Globus pallidus (tissue), 1 donor: Measurements from ENCODE around the gene ITGAX.

Source experiments
- DNase-seq: peaks from one replicate; pipeline ENCODE4 v3.0.0-alpha.2; 2015; ENCODE audit warnings: low spot score

ITGAX gene

DNA sequence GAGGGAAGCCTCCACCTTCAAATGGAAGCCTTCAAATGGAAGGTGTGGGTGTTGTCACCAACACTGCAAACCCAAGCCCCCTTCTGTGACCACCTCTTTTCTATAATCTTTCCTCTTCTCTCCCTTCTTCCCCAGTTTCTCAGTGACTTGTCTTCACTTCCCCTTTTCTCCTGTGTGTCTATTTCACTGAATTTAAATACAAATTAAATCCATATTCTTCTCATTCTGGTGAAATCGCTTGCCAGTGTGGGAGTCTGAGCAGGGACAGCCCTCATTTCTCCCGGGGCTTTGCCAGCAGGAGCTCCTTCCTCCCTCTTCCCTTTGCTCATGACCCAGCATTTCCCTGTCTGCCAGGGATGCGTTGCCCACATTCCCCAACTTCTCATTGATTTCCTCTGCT, 6.4 kb upstream of the ITGAX start:
- no peak for DNase-seq

DNA sequence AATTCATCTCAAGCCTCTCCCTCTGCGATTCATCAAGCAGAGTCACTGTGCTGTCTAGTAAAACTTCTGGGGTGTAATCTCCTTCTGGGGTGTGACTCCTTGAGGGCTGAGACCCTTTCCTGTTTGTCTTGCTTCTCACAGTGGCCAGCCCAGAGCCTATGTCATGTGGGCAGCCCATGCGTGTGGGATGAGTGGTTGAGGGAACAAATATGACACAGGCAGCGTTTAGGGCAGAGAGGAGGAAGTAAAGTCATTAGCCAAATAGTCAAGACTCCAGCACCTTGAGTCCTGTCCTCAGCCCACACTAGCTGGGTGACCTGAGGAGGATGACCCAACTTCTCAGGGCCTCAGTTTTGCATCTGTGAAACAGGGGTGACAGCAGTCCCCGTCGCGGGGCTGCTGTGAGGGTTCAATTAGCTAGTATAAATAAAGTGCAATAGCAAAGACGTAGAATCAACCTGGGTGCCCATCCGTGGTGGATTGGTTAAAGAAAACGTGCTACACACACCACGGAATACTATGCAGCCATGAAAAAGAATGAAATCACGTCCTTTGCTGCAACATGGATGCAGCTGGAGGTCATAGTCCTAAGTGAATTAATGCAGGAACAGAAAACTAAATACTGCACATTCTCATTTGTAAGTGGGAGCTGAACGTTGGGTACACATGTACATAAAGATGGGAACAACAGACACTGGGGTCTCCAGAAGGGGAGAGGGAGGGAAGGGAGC, 4.5 kb upstream of the ITGAX start:
- DNase-seq = peak; percentile 26

DNA sequence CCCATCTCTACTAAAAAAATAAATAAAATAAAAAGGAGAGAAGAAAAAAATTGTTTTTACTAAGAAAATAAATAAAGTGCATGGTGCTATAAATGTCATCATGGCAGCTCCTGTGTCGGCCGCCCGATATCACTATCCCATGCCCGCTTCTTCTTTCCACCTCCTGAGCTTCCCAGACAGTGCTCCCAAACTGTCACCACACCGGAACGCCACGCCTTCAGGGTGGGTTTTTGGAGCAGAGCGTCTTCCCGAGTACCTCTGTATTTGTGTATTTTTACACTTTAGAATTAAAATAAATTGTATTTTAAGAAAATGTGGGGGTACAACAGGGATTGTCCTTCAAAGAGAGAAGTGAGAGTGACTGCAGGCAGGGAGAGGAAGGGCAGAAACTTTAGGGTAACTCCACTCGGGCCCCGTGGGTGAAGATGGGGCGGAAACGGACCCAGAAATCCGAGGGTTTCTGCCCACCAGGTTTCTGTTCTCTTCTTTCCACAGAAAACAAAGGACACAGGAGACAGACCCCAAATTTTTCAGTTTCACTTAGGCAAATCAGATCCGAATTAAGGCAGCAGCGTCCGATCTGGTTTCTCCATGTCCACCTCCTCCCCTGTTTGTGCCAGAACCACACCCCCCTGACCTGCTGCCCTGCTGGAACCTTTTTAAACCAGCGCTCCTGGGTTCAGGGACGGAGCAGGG, 3.6 kb upstream of the ITGAX start:
- DNase-seq = peak; percentile 21

DNA sequence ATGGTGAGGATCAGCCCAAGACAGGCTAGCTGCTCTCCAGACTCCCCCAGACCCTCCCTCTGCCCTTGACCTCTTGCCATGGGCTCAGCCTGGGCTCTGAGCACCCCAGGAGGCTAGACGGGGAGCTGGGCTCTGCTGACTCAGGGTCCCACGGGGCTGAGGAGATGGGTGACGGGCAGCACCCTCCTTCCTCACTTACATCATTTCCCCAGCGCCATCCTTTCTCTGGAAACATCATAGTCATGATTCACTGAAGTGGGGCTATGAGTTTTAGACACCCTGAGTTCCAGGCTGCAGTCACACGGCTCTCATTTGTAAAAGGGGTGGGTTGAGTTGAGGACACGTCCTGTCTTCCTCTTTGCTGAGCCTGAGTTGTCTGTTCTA, 3.0 kb upstream of the ITGAX start:
- peak; percentile 29 for DNase-seq

DNA sequence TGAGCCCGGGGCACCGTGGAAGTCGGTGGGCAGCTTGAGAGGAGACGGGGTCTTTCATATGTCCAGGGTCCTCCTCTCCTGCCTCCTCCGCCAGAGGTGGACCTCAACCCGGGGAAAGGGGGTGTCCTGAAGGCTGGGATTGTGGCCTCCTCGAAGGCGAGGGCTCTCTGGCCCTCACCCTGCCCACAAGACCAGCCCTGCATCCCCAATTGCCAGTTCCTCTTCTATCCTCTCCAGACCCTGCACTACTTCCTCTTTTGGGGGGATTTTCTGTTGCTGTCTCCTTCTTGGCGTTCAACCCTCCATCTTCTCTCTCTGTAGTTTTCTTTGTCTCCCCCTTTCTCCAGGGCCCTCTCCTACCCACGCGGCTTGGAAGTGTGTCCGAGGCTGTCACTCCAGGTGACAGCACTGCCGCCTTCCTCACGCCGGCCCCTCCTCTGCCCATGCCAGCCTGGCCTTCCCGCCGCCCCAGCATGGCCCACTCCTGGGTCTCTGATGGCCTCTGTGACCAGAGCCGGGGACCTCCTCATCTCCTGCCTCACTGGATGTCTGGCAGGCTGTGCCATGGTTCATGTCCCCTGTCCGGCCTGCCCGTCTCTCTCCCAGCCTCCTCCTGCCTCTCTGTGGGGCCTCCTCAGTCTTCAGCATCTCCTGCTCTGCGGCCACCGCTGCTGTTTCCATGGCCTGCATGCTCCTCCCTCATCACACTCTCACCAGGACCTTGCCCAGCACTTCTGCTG, 2.4 kb upstream of the ITGAX start:
- peak; percentile 44 for DNase-seq

DNA sequence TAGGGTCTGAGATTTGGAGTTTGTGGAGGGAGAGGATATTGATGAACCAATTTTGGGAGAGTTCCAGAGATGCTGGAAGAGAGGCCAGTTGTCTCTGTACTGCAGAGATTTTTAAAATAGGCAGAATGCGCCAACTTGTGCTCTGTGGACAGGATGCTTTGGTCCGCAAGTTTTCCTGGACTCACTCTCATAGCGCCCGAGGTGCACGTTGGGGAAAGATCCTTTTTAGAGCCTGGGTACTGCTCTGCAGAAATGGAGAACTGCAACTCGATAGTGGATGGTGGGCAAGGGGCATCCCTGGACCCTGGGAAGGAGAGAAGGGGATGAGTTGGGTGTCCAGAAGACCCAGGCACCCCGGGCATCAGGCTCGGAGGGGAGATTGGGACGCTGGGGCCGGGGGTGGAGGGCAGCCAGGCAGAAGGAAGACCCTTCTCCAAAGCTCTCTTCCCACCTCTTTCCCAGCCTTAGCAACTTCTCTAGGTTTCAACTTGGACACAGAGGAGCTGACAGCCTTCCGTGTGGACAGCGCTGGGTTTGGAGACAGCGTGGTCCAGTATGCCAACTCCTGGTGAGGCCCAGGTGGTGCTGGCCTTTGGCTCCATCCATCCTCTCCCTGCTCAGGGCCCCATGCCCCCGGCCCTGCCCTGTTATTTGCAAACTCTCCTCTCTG, 590 bp downstream of the ITGAX start:
- no peak for DNase-seq

DNA sequence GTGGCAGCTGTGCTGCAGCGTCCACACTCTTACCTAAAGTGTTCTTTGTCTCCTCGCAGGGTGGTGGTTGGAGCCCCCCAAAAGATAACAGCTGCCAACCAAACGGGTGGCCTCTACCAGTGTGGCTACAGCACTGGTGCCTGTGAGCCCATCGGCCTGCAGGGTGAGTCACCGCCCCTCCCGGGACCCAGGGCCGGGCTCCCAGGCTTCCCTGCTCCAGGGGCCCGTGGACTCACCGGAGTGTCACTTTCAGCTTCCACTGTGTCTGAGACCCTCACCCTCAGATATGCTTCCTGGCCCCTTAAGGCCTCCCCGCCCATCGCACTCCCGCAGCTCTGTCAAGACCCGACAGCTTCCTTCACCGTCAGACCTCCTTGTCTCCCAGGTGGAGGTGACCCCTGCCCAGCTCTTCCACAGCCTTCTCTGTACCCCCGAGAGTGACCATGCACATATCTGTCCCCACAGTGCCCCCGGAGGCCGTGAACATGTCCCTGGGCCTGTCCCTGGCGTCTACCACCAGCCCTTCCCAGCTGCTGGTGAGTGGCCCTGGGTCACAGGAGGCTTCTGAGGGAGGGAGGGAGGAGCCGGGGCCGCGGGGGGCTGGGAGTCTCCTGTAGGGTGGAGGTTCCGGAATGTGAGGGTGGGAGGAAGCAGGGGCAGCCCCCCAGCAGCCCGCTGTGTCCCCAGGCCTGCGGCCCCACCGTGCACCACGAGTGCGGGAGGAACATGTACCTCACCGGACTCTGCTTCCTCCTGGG, 1.8 kb downstream of the ITGAX start:
- DNase-seq = no peak

DNA sequence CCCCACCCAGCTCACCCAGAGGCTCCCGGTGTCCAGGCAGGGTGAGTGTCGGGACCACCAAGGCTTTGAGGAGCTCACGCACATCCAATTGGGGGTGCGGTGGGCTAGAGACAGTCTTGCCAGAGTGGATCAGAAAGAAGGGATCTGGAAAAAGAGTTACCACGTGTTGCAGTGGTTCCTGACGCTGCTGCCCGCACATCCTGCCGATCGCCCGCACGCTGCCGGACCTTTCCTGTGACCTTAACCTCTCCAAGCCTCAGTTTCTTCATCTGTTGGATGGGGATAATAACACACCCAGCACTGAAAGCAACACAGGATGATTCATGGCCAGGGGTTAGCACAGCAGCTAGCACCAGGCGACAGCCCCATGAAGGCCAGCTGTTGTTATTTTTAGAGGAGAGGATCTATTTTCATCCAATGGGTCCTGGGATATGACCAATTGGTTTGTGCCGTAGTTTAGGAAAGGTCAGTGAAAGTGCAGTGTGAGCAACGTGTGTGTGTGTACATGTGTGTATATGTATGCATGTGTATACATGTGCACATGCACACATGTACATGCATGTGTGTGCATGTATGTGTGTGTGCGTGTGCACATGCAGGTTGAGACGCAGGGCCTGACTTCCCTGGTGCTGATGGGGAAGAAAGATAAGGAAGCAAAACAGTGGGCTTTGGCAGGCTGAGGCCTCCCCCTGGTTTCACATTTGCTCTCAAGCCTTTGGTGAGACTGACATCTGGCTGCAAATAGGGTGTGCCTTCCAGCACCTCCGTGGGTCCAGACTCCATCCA, 2.5 kb downstream of the ITGAX start:
- DNase-seq = peak; percentile 35

DNA sequence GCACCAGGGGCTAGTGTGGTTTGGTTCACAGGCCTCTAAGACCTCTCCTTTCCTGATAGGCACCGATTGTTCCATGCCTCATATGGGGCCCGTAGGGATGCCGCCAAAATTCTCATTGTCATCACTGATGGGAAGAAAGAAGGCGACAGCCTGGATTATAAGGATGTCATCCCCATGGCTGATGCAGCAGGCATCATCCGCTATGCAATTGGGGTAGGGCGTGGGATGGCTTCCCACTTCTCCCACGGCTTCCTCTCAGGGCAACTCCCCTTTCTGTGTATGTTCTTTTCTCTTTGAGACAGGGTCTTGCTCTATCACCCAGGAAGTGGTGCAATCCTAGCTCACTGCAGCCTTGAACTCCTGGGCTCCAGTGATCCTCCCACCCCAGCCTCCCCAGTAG, 5.3 kb downstream of the ITGAX start:
- DNase-seq = no peak

DNA sequence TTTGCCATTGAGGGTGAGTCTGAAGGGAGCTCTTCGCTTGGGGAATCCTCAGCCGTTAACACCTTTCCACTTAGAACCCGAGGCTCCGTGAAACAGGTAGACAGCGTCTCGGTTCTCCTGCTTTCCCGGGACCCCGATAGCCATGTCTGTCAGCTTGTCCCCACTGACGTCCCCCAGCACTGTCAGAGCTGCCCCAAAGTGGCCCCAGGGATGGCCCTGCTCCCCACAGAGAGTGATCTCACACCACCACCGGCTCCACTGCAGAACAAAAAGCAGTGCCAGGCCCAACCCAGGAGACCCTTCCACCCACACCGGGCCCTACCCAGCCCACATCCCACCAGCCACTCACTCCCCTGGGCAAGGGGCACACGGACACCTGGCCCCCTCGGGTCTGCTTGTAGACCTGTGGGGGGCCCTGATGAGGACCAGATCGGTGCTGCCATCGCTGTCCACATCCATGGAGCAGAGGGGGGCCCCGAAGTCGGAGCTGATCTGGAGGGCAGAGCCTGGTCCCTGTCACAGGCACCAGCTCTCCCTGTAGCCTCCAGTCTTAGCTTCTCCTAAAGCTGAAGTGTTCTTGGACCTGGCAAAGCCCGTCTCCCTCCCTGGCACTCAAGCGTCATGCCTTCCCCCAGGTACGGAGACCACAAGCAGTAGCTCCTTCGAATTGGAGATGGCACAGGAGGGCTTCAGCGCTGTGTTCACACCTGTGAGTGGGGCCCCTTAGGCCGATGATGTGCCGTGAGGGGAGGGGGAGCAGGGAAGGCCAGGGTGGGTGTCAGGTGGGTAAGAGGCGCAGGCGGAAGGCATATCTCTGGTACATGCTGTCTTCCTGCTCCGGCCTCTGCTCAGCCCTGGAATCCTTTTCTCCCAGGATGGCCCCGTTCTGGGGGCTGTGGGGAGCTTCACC, 6.5 kb downstream of the ITGAX start:
- no peak for DNase-seq

DNA sequence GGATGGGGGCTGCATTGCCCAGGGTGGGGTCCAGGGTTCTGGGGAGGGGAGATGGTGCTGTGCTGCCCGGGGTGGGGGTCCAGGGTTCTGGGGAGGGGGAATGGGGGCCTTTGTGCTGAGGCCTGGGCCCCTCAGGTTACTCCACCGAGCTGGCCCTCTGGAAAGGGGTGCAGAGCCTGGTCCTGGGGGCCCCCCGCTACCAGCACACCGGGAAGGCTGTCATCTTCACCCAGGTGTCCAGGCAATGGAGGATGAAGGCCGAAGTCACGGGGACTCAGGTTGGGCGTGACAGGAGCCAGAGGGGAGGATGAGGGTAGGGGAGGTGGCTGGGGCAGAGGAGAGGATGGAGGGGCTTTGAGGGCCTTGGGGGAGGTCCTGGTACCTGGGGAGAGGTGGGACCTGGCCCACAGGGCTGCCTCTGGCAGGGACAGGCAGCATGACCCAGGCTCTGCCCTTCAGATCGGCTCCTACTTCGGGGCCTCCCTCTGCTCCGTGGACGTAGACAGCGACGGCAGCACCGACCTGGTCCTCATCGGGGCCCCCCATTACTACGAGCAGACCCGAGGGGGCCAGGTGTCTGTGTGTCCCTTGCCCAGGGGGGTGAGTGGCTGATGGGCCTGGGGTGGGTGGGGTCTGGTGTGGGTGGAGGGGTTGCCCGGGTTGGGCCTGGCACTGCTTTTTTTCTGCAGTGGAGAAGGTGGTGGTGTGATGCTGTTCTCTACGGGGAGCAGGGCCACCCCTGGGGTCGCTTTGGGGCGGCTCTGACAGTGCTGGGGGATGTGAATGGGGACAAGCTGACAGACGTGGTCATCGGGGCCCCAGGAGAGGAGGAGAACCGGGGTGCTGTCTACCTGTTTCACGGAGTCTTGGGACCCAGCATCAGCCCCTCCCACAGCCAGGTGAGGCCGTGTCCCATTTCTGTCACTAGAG, 7.8 kb downstream of the ITGAX start:
- no peak for DNase-seq

DNA sequence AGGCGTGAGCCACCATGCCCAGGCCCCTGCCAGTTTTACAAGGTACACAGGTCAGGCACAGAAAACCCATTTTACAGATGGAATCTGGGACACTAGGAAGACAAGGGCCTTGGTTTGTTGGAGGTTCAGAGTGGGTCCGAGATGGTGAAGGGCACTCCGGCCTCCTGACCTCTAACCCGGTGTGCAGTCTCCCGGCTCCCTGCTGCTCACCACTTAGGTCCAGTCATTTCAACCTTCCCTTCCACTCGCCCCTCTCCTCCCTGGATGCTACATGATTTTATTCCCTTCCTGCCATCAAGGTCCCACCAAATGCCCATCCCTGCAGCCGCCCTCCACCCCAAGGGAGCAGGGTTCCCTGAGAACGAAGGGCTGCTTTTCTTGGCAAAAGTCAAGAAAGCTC, 8.7 kb downstream of the ITGAX start:
- DNase-seq = no peak

DNA sequence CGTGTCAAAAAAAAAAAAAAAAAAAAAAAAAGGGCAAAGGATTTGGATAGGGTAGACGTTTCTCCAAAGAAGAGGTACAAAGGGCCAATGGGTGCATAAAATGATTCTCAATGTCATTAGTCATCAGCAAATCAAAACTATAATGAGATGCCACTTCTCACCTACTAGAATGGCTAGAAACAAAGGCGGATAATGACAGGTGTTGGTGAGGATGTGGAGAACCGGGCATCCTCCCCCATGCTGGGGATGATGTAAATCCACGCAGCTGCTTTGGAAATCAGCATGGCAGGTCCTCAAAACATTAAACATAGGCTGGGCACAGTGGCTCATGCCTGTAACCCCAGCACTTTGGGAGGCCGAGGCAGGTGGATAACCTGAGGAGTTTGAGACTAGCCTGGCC, 9.4 kb downstream of the ITGAX start:
- no peak for DNase-seq

DNA sequence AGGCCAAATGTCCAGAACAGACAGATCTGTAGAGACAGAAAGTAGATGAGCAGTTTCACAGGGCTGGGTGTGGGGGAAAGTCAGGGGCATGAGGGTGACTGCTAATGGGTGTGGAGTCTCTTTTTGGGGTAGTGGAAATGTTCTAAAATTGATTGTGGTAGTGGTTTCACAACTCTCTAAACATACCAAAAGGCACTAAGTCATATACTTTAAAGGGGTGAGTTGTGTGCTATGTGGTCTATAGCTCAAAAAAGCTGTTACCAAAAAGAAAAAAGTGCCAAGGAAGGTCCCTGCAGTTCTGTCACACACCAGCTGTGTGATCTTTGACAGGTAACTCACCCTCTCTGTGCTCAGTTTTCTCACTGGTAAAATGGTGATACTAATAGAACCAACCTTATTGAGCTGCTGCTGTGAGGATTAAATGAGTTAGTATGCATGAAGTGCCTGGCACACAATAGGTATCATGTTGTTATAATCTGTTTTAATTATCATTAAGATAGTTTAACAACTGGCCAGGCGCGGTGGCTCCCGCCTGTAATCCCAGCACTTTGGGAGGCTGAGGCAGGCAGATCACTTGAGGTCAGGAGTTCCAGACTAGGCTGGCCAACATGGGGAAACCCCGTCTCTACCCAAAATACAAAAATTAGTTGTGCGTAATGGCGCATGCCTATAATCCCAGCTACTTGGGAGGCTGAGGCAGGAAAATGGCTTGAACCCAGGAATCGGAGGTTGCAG, 10.3 kb downstream of the ITGAX start:
- DNase-seq = no peak

DNA sequence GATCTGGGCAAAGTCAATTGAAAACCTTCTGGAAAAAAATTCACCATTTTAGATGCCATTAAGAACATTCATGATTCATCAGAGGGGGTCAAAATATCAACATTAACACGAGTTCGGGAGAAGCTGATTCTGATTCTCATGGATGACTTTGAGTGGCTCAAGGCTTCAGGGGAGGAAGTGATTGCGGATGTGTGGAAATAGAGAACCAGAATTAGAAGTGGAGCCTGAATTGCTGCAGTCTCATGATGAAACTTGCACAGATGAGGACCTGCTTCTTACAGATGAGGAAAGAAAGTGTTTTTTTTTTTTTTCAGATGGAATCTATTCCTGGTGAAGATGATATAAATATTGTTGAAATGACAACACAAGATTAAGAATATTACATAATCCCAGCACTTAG, 12.9 kb downstream of the ITGAX start:
- peak; percentile 59 for DNase-seq

DNA sequence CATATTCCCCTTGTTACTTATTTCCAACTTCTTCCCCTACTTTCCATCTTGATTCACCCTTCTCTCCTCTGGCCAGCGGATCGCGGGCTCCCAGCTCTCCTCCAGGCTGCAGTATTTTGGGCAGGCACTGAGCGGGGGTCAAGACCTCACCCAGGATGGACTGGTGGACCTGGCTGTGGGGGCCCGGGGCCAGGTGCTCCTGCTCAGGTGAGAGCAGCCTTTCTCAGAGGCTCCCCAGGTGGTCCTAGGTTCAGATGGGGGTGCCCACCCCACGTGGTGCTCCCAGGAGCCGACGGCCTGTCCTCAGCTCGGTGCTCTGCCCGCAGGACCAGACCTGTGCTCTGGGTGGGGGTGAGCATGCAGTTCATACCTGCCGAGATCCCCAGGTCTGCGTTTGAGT, 16.0 kb downstream of the ITGAX start:
- no peak for DNase-seq

DNA sequence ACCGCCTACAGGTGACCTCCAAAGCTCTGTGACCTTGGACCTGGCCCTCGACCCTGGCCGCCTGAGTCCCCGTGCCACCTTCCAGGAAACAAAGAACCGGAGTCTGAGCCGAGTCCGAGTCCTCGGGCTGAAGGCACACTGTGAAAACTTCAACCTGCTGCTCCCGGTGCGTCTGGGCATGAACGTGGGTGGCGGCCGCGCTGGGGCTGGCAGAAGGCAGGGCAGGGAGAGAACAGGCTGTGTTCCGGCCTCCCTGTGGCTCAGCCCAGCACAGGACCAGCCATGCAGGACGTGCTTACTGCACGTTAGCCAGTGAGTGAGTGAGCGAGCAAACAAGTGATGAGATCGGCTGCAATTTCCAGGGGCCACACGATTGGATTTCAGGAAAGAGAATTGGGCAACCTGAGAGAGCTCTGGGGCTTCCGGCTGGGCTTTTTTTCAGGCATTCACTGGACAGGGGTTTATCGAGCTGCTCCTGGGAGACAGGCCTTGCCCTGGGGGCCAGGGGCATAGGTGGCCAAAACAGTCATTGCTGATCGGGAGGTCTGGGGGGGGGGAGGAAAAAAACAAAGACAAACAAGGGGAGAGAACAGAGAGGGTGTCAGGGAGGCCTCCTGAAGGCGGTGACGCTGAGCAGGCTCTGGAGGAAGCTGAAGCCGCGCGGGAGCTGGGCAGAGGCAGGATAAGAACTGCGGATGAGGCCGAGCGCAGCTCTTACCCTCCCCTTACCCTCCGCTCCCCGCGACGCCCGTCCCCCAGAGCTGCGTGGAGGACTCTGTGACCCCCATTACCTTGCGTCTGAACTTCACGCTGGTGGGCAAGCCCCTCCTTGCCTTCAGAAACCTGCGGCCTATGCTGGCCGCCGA, 16.9 kb downstream of the ITGAX start:
- no peak for DNase-seq
